GM23338 (cell line): ENCODE measurements around the gene ROBO1. TPM values are rescaled to one million over a fixed set of nuclear protein-coding genes. Genes with fewer than 3 reads are reported as not detected.

Source experiments
- ATAC-seq: fragments of 200-7000 bp; cut with Tn5 transposase; 3 replicates; pipeline ENCODE4 v1.9.1; 2020
- DNase-seq: peaks from one replicate; pipeline ENCODE4 v3.0.0-alpha.2; 2015; ENCODE audit warnings: low spot score
- H2AFZ ChIP-seq: fragments of 200-600 bp; sonication (generic); 2 replicates; pipeline ENCODE4 v1.8.0; 2016; ENCODE audit warnings: antibody characterized with exemption, mild to moderate bottlenecking, moderate library complexity
- H3F3A ChIP-seq: fragments of 200-600 bp; sonication (generic); replicated peaks from 2 replicates; pipeline ENCODE4 v1.8.0; 2017; ENCODE audit warnings: antibody characterized with exemption, mixed run types, low read depth
- H3K27ac ChIP-seq: fragments of 200-600 bp; sonication (generic); 2 replicates; pipeline ENCODE4 v1.6.1; 2016; ENCODE audit warnings: low read depth
- H3K27me3 ChIP-seq: fragments of 200-600 bp; sonication (generic); 2 replicates; pipeline ENCODE4 v1.8.0; 2016; ENCODE audit warnings: mild to moderate bottlenecking, mixed run types, moderate library complexity; ENCODE audit not compliant: insufficient read depth
- H3K36me3 ChIP-seq: fragments of 200-600 bp; sonication (generic); 2 replicates; pipeline ENCODE4 v1.8.0; 2016; ENCODE audit warnings: mild to moderate bottlenecking; ENCODE audit not compliant: insufficient read depth
- H3K4me1 ChIP-seq: fragments of 200-600 bp; sonication (generic); 2 replicates; pipeline ENCODE4 v1.8.0; 2016; ENCODE audit warnings: mild to moderate bottlenecking, moderate library complexity; ENCODE audit not compliant: insufficient read depth
- H3K4me2 ChIP-seq: fragments of 200-600 bp; sonication (generic); 2 replicates; pipeline ENCODE4 v1.7.1; 2017; ENCODE audit warnings: mixed run types
- H3K4me3 ChIP-seq: fragments of 200-600 bp; sonication (generic); 2 replicates; pipeline ENCODE4 v1.6.1; 2016; ENCODE audit warnings: mixed run types
- H3K79me2 ChIP-seq: fragments of 200-600 bp; sonication (generic); replicated peaks from 2 replicates; pipeline ENCODE4 v1.8.0; 2017; ENCODE audit warnings: mild to moderate bottlenecking; ENCODE audit not compliant: insufficient read depth
- H3K9me2 ChIP-seq: fragments of 200-600 bp; sonication (generic); 2 replicates; pipeline ENCODE4 v1.8.0; 2017; ENCODE audit not compliant: insufficient read depth
- H4K20me1 ChIP-seq: fragments of 200-600 bp; sonication (generic); replicated peaks from 2 replicates; pipeline ENCODE4 v1.8.0; 2017; ENCODE audit warnings: mild to moderate bottlenecking; ENCODE audit not compliant: insufficient read depth
- H3K27ac Mint-ChIP-seq: 2 replicates; pipeline ENCODE4 v1.8.0; 2020; ENCODE audit warnings: inconsistent platforms, mild to moderate bottlenecking, moderate library complexity, mixed read lengths
- H3K27me3 Mint-ChIP-seq: 3 replicates; pipeline ENCODE4 v1.8.0; 2022; ENCODE audit warnings: low read depth, mild to moderate bottlenecking, moderate library complexity, mixed read lengths, inconsistent platforms; ENCODE audit not compliant: insufficient read depth, poor library complexity
- H3K36me3 Mint-ChIP-seq: 3 replicates; pipeline ENCODE4 v1.8.0; 2021; ENCODE audit warnings: low read depth, mild to moderate bottlenecking, inconsistent platforms, moderate library complexity, mixed read lengths
- H3K4me1 Mint-ChIP-seq: 3 replicates; pipeline ENCODE4 v1.8.0; 2020; ENCODE audit warnings: mild to moderate bottlenecking, inconsistent platforms, mixed read lengths
- H3K4me3 Mint-ChIP-seq: 3 replicates; pipeline ENCODE4 v1.8.0; 2021; ENCODE audit warnings: moderate library complexity, mild to moderate bottlenecking, inconsistent platforms, mixed read lengths
- H3K9me3 Mint-ChIP-seq: 3 replicates; pipeline ENCODE4 v1.8.0; 2020; ENCODE audit warnings: moderate library complexity, mild to moderate bottlenecking, inconsistent platforms, mixed read lengths
- CREB1 ChIP-seq: fragments of 250-450 bp; sonication (Bioruptor Pico); IDR thresholded peaks from 2 replicates; pipeline ENCODE4 v1.5.0; 2020; ENCODE audit warnings: low read depth, mild to moderate bottlenecking, moderate library complexity
- CTCF ChIP-seq, 2 experiments: fragments of 200-600 bp in 1 of 2; sonication (generic) in 1 of 2; conservative IDR thresholded peaks; 2 replicates each; pipeline versions ENCODE4 v1.5.1 to v1.6.1; 2016 to 2017; ENCODE audit warnings: antibody characterized with exemption in 2 of 2, low read depth in 2 of 2, mild to moderate bottlenecking in 2 of 2, moderate library complexity in 1 of 2
- EZH2phosphoT487 ChIP-seq: fragments of 200-600 bp; sonication (generic); IDR thresholded peaks from one replicate; pipeline ENCODE4 v1.8.1; 2018; ENCODE audit warnings: antibody characterized with exemption; ENCODE audit not compliant: unreplicated experiment
- JUNB ChIP-seq: IDR thresholded peaks from one replicate; pipeline ENCODE4 v1.6.1; 2016; ENCODE audit warnings: antibody characterized with exemption; ENCODE audit not compliant: unreplicated experiment
- NANOG ChIP-seq: IDR thresholded peaks from 2 replicates; pipeline ENCODE4 v1.6.1; 2016; ENCODE audit warnings: antibody characterized with exemption, borderline replicate concordance
- POLR2AphosphoS5 ChIP-seq: IDR thresholded peaks from 2 replicates; pipeline ENCODE4 v1.6.1; 2016; ENCODE audit warnings: antibody characterized with exemption, low read depth
- ZNF114 ChIP-seq: fragments of 250-450 bp; sonication (Bioruptor Pico); IDR thresholded peaks from 2 replicates; pipeline ENCODE4 v1.5.0; 2020; ENCODE audit warnings: mild to moderate bottlenecking, moderate library complexity
- ZNF331 ChIP-seq: fragments of 250-450 bp; sonication (Bioruptor Pico); IDR thresholded peaks from 2 replicates; pipeline ENCODE4 v1.5.0; 2020; ENCODE audit warnings: low read depth, mild to moderate bottlenecking, moderate library complexity
- polyA plus RNA-seq: library from polyadenylated mRNA; unstranded; fragments of >200 nt; fragmentation: Nextera tagmentation; extraction: Ambion mirVana; gene quantifications from 2 replicates; pipeline ENCODE4 v1.2.1, GENCODE V29; 2016
- total RNA-seq: library from RNA; depleted of rRNA; stranded (reverse); fragments of >200 nt; shearing (Covaris generic); gene quantifications from 2 replicates; pipeline ENCODE4 v1.2.3, GENCODE V29; 2014
- TF ChIP-seq, protein P1 (sequence below): fragments of 250-450 bp; sonication (Bioruptor Pico); IDR thresholded peaks from 2 replicates; pipeline ENCODE4 v1.5.0; 2020; ENCODE audit warnings: mild to moderate bottlenecking, moderate library complexity

Gene ROBO1
- total and polyA plus RNA-seq, 2 experiments from 2014 or later, result 19.2 to 78.3 TPM

DNA sequence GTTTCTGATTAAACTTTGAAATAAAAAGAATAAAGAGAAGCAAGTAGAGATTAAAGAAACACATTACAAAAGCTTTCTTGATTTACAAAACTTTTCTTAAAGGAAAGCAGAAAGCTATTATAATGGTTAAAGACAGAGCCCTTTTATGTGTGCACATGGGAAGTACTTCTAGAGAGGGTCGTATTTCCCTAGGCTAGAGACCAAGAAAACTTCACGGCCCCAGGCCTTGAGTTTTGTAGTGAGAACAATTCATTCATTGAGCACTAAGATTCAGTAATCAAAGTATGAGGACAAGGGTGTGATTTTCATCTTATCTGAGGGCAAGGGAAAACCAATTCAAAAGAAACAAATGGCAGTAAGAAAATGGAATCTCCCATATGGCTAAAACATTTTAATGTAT is 854.1 kb downstream of the ROBO1 start (continued):
- TF ChIP-seq, protein P1, sequence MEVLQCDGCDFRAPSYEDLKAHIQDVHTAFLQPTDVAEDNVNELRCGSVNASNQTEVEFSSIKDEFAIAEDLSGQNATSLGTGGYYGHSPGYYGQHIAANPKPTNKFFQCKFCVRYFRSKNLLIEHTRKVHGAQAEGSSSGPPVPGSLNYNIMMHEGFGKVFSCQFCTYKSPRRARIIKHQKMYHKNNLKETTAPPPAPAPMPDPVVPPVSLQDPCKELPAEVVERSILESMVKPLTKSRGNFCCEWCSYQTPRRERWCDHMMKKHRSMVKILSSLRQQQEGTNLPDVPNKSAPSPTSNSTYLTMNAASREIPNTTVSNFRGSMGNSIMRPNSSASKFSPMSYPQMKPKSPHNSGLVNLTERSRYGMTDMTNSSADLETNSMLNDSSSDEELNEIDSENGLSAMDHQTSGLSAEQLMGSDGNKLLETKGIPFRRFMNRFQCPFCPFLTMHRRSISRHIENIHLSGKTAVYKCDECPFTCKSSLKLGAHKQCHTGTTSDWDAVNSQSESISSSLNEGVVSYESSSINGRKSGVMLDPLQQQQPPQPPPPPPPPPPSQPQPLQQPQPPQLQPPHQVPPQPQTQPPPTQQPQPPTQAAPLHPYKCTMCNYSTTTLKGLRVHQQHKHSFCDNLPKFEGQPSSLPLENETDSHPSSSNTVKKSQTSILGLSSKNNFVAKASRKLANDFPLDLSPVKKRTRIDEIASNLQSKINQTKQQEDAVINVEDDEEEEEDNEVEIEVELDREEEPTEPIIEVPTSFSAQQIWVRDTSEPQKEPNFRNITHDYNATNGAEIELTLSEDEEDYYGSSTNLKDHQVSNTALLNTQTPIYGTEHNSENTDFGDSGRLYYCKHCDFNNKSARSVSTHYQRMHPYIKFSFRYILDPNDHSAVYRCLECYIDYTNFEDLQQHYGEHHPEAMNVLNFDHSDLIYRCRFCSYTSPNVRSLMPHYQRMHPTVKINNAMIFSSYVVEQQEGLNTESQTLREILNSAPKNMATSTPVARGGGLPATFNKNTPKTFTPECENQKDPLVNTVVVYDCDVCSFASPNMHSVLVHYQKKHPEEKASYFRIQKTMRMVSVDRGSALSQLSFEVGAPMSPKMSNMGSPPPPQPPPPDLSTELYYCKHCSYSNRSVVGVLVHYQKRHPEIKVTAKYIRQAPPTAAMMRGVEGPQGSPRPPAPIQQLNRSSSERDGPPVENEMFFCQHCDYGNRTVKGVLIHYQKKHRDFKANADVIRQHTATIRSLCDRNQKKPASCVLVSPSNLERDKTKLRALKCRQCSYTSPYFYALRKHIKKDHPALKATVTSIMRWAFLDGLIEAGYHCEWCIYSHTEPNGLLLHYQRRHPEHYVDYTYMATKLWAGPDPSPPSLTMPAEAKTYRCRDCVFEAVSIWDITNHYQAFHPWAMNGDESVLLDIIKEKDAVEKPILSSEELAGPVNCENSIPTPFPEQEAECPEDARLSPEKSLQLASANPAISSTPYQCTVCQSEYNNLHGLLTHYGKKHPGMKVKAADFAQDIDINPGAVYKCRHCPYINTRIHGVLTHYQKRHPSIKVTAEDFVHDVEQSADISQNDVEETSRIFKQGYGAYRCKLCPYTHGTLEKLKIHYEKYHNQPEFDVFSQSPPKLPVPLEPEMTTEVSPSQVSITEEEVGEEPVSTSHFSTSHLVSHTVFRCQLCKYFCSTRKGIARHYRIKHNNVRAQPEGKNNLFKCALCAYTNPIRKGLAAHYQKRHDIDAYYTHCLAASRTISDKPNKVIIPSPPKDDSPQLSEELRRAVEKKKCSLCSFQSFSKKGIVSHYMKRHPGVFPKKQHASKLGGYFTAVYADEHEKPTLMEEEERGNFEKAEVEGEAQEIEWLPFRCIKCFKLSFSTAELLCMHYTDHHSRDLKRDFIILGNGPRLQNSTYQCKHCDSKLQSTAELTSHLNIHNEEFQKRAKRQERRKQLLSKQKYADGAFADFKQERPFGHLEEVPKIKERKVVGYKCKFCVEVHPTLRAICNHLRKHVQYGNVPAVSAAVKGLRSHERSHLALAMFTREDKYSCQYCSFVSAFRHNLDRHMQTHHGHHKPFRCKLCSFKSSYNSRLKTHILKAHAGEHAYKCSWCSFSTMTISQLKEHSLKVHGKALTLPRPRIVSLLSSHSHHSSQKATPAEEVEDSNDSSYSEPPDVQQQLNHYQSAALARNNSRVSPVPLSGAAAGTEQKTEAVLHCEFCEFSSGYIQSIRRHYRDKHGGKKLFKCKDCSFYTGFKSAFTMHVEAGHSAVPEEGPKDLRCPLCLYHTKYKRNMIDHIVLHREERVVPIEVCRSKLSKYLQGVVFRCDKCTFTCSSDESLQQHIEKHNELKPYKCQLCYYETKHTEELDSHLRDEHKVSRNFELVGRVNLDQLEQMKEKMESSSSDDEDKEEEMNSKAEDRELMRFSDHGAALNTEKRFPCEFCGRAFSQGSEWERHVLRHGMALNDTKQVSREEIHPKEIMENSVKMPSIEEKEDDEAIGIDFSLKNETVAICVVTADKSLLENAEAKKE (CRISPR knock-in tag), result no peak
- TF ChIP-seq NANOG, result no peak

- Histone ChIP-seq H2AFZ (no peak overlapping the region), H3K9me2 (no peaks in the 10 kb centered on the region), H3K27ac (no peak overlapping the region), H3F3A (no peaks in the 10 kb centered on the region), H3K4me3 (no peak overlapping the region), H3K79me2 (peaks cover 15% of the 10 kb centered on the region; the same call in 1 of the 2 replicates), H3K4me1 (no peaks in the 10 kb centered on the region; the same call in 1 of the 2 replicates), H3K27me3 (no peaks in the 10 kb centered on the region), H3K4me2 (no peak overlapping the region), H3K36me3 (no peaks in the 10 kb centered on the region), H4K20me1 (peaks cover 10% of the 10 kb centered on the region; the same call in 1 of the 2 replicates)
- Mint-ChIP-seq H3K4me3 (no peak overlapping the region), H3K36me3 (no peaks in the 10 kb centered on the region), H3K9me3 (no peaks in the 10 kb centered on the region), H3K27ac (no peak overlapping the region), H3K4me1 (peaks cover 7% of the 10 kb centered on the region; the same call in 2 of the 3 replicates), H3K27me3 (no peaks in the 10 kb centered on the region)
- DNase-seq (no peak), ATAC-seq (no peak)
- TF ChIP-seq ZNF114 (CRISPR knock-in tag) (no peak), EZH2phosphoT487 (no peak), ZNF331 (CRISPR knock-in tag) (no peak), CTCF (conservative IDR thresholded peaks at IDR 0.05; ENCODE audit: low read depth in 2 of 2) (no peak), JUNB (no peak), POLR2AphosphoS5 (no peak), CREB1 (no peak)
- TF ChIP-seq, protein P1 (CRISPR knock-in tag), result no peak
Measured at GRCh38 chr3:78912687-78913086, 855.1 kb downstream of the ROBO1 start.
